Hematopoietic multipotent progenitor cell treated with erythropoietin and hydrocortisone succinate and interleukin-3 and kit ligand, for 17 days (in vitro differentiated cells): Measurements from ENCODE around the gene FBXO7.
"Not testable (repeated sequence)": the region's sequence is repeated elsewhere in the genome, so short reads cannot be mapped to it uniquely, and the experiment has no call there.

Experiments
- DNase-seq: peaks from one replicate; pipeline ENCODE4 v3.0.0-alpha.2; 2015; ENCODE audit warnings: low spot score

The FBXO7 gene

DNA sequence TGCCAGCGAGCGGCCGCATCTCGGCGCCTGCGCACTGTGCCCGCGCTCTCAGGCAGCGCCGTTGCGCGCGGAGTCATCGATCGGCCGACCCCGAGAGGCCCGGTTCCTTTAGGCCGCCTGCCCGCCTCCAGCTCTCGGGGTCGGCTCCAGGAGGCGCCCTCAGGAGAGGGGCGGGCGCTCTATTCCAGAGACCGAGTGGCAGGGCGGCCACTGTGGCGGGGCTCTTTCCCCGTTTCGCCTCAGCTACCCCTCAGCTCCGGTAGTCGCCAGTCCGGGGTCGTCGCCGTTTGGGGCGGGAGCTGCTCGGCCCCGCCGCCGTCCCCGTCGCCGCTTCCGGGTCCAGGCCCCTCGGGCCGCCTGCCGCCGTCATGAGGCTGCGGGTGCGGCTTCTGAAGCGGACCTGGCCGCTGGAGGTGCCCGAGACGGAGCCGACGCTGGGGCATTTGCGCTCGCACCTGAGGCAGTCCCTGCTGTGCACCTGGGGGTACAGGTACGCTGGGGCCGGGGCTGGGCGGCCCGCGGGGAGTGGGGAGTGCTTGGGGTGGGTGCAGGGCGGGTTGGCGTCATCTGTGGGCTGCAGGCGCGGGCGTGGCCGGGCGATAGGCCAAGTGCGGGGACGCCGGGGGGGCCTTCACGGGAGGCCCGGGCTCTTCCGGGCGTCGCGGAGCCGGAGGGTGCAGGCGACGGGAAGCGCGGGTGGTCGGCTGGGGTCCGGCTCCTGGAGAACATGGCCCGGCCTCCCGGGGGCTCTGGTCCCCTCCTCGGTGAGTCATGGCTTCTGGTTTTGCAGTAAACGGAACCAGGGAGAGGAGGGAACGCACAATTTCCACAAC is at the start of gene FBXO7:
Gene FBXO7, plus strand, starts transcription at position 177 of the 833 bp plus-strand sequence. Its CDS starts 192 bp downstream, at position 369.
- DNase-seq, result peak; percentile 95

DNA sequence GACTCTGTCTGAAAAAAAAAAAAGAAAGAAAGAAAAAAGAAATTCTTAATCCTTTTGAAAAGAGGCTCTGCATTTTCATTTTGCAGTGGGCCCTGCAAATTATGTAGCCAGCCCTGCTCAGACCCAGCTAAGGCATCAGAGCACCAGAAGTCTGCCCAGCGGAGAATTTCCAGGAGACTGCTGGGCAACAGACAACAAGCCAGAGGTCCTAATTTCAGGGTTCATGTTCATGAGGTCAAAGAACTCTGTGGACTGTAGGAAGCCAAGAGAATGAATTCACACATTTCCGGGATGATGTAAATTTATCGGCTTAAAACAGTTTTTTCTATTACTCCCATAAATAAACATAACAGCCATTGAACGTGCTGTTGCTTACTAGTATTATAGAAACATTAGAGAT is 47.7 kb upstream of the FBXO7 start:
- no peak for DNase-seq

DNA sequence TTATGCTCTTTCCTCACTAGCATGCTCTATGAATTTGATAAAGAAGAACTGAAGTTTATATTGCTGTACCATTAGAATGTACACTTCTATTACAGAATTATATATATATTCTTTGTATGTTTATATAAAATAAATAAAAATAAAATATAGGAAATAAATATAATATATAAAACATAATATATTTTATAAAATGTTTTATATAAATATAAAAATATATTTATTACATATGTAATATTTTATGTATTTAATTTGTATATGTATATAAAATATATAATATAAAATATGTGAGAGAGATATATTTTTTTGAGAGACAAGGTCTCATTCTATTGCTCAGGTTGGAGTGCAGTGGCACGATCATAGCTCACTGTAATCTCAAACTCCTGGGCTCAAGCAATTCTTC is 44.3 kb upstream of the FBXO7 start:
- DNase-seq, result no peak

DNA sequence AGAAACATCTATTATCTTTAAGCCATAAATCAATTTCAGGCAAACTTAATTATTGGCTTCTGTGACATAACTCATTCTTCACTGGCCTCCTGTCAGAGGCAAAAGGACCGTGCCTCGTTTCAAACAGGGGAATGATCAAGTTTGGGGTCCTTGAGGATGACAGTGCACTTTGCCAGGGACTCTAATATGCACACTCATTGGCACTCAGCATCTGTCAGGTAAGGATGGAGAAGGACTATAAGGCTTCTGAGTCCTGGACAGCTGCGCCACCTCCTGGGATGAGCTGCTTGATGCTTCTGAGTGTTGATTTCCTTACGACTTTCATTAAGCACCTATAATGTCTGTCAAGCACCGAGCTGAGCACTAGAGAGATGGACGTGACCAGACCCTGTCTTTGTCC is 30.5 kb upstream of the FBXO7 start:
- peak; percentile 40 for DNase-seq

DNA sequence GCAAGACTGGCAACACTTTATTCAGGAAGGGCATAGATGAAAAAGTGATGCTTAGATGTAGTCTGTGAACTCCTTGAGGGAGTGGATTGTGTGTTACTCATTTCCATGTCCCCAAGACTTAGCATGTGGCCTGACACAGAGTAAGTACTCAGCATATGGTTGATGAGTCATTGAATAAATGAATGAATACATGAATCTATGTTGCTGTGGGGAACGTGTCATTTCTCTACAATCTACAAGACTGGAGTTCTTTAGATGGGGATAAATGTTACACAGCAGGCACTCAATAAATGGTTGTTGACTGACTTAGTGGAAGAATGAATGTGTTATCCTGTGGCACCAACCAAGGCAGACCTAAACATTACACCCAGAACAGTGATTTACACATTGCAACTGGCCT is 28.3 kb upstream of the FBXO7 start:
- no peak for DNase-seq

DNA sequence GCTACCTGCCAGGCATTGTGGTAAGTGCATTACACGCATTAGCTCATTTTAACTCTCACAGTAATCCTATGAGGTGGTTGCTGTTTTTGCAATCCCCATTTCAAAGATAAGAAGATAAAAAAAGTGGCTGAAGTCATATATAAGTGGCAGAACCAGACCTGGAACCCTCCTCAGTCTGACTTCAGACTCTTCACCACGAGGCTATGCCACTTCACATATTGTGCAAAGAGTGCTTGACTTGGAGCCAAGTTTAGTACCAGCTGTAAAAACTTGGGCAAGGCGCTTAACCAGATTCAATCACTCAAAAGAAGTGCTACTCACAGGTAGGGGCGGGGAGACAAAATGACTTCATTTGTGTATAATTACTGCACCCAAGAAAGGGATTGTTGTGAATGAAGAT is 25.6 kb upstream of the FBXO7 start:
- no peak for DNase-seq

DNA sequence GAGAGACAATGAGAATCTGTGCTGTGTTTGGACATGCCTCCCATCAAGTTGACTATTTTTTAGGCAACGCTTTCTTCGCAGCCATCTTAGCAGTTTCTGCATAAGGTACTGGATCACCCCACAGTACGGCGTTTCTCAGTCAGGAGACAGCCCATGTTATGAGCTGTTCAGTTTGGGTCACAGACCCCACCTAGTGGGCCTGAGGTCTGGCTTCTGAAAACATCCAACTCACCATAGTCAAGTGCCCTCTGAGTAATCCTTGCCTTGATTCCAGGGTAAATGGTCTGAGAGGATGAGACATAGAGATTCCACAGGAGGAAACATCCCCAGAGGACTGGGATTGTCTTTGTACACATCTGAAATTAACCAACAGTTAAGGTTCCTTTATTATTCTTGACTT is 17.6 kb upstream of the FBXO7 start:
- no peak for DNase-seq

DNA sequence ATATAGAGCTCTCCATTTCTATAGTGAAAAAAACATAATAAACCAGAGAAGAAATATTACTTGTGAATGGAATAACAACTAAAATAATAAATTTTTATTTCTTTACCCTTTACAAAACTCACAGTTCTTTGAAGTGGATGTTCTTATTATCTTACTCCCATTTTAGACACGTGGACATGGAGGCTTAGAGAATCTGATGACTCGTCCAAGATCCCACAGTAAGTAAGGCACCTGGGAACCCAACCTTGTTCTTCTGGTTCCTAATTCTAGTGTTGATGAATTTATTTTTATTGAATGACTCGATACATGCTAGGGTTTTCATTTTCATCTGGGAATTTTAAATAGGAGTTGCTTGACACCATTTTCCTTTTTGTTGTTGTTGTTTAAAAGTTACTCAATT is 12.2 kb upstream of the FBXO7 start:
- no peak for DNase-seq

DNA sequence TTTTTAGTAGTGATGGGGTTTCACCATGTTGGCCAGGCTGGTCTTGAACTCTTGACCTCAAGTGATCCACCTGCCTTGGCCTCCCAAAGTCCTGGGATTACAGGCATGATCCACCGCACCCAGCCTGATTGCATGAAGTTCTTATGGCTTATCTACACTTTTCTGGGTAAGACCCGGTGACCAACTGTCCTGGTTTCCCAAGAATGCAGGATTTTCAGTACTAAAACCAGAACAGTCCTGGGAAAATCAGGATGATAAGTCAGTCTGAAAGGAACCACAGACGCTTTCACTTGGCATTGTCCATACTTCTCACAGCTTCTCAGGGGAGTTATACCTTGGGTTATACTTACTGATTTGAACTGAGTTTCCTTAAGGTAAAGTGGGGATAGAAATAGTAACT is 8.9 kb upstream of the FBXO7 start:
- no peak for DNase-seq

DNA sequence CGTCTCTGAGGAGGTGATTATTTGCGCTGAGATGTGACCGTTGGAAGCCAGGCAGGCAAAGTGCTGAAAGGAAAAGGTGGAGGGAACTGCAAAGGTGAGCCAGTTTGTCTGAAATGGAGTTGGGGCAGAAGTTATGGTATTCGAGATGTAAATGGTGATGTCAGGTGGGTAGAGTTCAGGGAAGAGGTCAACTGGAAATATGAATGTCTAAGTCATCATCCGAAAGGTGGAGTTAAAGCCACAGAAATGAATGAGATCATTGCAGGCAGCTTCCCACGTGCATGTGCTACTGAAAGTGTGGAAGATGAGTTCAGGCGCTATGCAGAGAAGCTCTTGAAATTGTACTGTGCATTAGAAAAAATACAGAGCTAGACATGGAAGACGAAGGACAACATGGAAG is 8.1 kb upstream of the FBXO7 start:
- DNase-seq, result no peak

DNA sequence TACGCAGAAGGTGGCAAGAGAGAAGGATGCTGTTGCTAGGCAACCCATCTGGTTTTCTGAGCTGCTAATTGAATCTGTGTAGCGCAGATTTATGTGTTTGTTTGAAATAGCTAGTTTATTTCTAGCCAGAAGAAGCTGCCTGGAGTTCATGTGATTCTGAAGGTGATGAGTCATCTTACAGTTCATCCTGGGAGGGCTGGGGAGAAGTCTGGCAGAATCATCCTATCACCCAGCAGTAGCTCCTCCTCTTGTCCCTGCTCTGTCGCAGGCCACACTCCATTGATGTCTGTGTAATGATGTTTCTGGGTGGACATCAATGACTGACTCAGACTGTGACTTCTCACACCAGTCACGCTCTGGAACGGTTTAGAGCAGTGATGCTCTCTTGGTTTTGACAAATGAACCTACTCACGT is 4.8 kb upstream of the FBXO7 start:
- peak; percentile 71 for DNase-seq

DNA sequence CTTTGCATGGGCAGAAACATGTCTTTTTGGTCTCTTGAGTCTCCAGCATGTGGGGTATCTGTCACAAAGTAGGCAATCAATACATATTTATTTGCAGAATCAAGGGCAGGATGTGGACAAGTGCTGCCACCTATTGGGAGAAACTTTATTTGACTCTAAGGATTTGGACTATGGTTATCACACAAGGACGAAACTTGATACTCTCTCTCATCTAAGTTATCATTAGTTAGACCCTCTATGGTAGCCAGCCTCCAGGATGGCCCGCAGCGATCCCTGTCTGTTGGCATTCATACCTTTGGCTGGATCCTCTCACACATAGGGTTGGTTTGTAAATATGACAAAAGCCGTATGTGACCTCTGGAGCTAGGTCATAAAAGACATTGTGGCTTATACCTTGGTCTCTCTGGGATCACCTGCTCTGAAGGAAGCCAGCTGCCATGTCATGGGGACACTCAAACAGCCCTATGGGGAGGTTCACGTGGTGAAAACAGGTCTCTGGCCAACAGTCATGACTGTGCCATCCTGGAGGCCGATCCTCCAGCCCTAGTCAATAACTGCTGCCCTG is 1.1 kb upstream of the FBXO7 start:
- DNase-seq, result peak; percentile 86

DNA sequence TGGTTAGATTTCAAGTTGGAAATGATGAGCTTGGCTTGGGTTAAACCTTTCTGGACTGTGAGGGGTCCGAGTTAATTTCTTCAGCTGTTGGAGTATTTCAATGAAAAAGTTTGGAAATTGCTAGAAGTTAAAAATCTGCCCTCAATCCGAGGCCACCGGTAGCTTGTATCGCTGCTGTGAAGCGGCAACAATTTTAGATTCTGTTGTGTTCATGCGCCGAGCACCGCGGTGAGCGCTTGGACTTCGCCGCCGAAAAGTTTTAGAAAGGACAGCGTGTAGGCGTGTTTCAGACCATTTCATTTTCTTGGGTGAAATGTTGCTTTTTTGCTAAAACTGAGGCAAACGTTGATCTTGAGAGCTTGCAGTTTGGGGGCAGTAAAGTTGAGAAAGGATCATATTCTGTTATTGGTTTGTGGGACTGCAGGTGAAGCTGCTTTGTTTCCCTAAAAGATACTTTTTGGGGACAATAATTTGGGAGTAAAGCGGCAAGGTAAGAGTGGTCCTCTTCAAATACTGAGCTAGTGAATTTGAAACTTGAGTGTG is 928 bp downstream of the FBXO7 start:
- peak; percentile 77 for DNase-seq

DNA sequence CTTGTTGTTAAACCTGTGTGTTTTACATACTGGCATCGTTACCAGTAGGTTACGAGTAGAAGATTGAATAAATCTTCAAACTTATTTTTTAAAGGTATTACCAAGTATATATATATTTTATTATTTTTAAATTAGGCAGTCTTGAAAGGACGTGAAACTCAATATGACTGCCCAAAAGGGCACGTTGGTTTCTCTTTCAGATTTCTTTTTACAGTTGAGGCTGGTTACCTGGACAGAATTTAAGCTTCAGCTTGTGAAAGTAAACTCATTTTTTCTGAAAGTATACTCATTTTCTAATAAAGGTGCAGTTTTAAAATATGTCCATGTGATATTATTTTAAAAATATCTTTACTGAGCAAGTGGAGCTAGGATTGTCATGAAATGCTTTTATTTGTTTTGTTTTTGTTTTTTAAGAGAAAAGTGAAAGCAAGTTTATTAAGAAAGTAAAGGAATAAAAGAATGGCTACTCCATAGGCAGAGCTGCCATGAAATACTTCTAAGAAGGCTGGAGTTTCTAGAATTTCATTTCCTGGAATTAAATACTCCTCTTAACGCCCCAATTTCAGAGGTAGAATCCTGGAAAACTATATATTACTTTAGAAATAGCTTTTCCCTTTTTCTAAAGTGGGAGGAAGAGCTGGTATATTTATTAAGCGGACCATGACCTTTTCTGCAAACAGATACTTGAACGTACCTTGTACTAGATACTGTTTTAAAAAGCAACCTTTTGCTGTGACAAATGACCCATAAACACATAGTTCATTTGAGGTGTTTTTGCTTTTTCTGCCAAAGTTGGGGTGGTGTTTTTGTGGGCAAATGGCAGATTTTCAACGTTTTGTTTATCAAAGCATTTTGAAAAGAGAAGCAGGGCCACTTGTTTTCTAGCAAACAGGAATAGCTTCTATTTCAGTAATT is 1.9 kb downstream of the FBXO7 start:
- DNase-seq, result peak; percentile 64

DNA sequence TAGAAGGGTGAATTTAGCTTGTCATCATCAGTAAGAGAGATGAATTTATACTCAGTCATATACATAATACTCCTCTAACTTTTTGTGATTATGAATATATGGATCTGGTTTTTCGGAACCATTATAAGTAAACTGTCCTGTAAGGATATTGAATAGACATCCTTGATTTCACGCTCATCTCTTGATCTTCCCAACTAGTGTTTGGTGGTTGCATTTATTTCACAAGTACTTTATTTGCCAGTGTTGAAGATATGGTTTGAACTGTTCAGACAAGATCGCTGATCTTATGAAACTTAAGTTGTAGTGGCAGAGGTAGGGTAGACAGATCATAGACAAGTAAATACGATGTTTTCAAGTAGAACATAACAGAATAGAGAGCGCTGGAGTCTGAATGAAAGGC is 3.0 kb downstream of the FBXO7 start:
- peak; percentile 55 for DNase-seq

DNA sequence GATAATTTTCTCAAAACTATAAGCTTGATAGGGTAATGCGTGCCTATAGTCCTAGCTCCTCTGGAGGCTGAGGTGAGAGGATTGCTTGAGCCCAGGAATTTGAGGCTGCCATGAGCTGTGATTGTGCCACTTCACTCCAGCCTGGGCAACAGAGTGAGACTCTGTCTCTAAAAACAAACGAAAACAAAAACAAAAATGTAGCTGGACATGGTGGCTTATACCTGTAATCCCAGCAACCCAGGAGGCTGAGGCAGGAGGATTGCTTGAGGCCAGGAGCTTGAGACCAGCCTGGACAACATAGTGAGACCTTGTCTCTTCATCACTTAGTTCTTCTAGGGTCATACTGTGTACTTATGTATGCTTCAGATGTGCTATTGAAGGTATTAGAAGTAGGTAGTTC is 3.9 kb downstream of the FBXO7 start:
- not testable (repeated sequence) for DNase-seq

DNA sequence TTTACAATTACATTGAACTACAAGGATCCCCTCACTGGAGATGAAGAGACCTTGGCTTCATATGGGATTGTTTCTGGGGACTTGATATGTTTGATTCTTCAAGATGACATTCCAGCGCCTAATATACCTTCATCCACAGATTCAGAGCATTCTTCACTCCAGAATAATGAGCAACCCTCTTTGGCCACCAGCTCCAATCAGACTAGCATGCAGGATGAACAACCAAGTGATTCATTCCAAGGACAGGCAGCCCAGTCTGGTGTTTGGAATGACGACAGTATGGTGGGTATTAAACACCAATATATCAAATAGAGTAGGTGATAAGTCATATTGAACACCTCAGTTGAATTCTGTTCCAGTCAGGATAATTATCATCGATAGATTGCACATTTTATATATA is 4.4 kb downstream of the FBXO7 start:
- DNase-seq, result peak; percentile 27

DNA sequence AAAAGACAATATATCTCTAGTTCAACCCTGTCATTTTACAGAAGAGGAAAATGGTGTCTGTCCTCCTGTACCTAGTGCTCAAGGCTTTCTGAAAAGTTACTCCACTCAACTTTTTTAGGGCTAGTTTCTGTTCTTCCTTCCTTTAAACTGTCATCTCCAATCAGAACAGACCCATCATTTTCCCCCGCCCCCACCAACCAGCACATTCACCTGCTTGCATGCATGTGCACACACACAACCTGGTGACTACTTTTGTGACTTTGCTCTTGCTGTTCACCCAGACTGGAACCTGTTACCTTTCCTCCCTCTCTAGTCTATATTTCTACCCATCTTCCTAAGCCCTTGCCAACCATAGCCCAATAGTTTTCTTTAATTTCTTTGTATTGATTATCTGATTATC is 5.6 kb downstream of the FBXO7 start:
- DNase-seq, result no peak

DNA sequence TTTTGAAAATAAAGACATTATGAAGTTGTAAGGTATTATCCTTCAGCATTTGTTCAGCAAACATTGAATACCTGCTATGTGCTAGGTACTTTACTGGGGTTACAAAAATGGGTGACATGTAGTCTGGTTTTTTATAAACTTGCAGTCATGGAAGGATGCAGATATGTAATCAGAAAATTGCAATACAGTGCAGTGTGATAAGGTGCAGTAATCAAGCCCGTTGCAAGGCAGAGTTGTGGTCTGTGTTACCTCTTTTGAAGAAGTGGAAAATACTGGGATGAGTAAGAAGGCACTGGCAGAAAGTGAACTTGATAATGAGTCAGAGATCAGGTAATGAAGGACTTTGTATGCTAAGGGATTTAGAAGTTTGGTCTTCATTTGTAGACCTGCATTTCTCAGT is 8.1 kb downstream of the FBXO7 start:
- peak; percentile 72 for DNase-seq

DNA sequence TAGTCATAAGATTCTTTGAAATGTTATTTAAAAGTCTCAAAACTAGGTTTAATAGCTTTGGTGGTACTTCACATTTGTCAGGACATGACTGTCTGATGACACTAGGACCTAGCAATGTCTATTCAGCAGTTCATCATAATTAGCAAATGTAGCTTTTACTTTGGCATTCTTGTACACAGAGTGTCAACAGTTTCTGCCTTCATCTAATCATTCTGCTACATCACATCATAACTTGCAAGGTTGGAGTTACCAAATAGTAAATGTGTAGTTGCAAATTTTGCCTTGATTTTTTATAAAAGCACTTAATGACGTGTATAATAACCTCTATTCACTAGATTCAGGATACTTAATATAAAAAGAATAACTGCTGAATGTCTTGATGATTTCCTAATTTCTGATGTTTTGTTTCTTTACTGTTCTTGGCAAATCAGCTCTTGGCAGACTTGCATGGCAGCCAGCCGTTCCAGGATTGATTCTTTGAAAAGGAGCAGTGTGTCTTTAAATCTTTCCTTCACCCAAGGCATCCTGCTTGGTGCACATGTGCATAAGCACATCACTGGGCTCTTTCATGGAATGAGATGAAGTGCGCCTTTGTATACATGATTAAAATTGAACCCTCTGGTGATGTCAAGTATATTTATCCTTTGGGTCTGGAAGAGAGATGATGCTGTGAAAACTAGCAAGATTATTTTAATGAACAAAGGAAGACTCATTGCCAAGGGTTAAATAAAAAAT is 12.2 kb downstream of the FBXO7 start:
- DNase-seq, result no peak

DNA sequence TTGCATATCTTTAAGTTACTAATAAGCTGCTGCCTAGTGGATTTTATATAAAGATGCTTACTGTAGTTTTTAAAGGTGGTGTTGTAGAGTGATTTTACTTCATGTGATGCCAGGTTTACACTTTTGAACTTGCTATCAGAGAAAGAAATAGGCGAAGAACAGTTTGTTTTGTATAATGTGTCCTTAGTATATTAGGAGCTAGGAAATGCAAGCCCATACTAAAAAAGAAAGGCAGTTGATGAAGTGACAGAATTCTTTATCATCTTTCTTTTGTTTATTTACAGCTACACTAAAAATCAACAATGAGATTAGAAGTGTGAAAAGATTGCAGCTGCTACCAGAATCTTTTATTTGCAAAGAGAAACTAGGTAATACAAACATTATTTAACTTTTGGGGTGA is 12.8 kb downstream of the FBXO7 start:
- no peak for DNase-seq

DNA sequence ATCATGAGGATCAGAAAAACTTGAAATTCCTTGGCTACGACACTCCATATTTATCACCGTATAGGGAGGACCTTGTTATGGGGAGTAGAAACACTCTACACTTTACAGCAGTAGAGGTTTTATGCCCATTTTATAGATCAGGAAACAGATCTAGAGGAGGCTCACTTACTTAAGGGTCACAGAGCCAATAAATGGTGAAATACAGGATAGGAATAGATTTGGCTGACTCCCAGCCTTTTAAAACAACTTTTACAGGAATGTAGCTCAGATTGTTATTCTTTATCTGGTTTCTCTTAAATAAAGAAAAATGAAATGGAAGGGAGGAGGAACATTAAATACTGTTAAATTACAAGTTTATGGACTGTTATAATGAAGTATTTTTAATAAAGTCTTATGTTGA is 14.8 kb downstream of the FBXO7 start:
- no peak for DNase-seq
